Measurements from ENCODE around the gene CFAP61. TPM values are rescaled to one million over a fixed set of nuclear protein-coding genes. Genes with fewer than 3 reads are reported as not detected.

CFAP61 gene
- total and polyA plus RNA-seq, 11 donors: 12.1 to 102 (median 41.8) TPM

DNA sequence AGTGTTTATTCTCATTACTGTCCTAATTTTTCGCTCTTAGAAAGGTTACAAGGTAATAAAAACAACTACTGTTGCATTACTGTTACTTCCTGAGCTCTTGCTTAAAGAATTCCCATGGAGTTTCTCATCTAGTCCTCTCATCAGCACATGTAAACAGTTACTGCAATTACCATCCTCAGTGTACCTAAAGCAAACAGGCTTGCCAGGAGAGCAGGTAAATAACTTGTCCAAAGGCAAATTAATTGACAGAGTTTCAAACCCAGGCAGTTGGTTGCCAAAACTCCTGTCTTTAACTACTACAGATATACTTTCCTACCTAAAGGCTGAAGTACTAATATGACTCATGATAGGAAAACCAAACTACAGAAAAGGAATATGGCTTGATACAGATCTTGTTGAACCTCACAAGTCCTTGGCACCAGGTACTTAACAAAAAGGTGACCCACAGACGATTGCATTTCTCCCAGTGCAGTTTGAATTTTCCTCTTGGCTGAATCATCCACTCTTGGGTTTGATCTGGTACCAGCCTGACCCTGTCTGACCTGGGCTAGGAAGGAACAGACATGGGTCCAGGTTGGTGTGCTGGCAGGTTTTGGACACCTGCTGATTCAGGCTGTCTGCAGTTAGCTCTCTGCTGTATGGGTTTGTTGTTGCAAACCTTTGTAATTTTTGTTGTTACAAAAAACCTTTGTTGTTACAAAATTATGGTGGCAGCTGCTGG, 153.0 kb downstream of the CFAP61 start:
- Histone ChIP-seq H3K4me1 (peaks cover 0 to 15% (median 2%) of the 10 kb centered on the region in 12 donors), H3K4me3 (no peak overlapping the region), H3K27ac (no peak overlapping the region), H3K27me3 (peaks cover 0 to 3% (median 0%) of the 10 kb centered on the region in 9 donors), H3K36me3 (no peaks in the 10 kb centered on the region), H3K9me3 (no peaks in the 10 kb centered on the region)
- WGBS, 4 donors: 45 to 62% (median 50%) methylated on average over 2 of the region's 2 CpGs
- TF ChIP-seq CTCF (IDR thresholded peaks at IDR 0.05): no peak
- no peak for TF ChIP-seq POLR2A (IDR thresholded peaks at IDR 0.05)
- intact Hi-C loops (cut with DNase I): no loop called here
- ATAC-seq (no peak), DNase-seq (no peak)

GRCh38 chr20:20205862-20206236, 153.5 kb downstream of the CFAP61 start:
- Histone ChIP-seq H3K36me3 (no peaks in the 10 kb centered on the region), H3K9me3 (no peaks in the 10 kb centered on the region), H3K27ac (no peak overlapping the region), H3K27me3 (peaks cover 0 to 3% (median 0%) of the 10 kb centered on the region in 9 donors), H3K4me3 (no peak overlapping the region), H3K4me1 (peaks cover 0 to 16% (median 6%) of the 10 kb centered on the region in 12 donors)
- ATAC-seq (no peak), DNase-seq (no peak)
- TF ChIP-seq CTCF (IDR thresholded peaks at IDR 0.05) (no peak), POLR2A (IDR thresholded peaks at IDR 0.05) (no peak)
- 47 to 63% (median 54%) methylated on average over 1 of the region's 1 CpG for WGBS, 4 donors
- intact Hi-C loops (cut with DNase I): no loop called here

DNA sequence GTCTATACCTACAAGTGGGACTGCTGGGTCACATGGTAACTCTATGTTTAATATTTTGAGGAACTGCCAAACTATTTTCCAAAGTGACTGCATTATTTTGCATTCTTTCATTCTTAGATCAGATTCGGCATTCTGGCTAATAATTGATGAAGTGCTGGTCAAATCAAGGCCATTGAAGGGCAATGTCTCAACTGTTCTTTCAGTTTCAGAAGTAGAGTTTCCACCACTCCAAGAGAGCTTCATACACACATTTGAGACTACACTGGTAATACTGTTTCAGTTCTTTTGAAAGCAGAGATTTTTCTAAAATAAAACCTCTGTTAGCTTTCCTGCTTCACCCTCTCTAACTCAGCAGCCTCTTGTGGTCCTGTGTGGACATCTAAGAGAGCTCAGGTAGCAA, 154.5 kb downstream of the CFAP61 start:
- no peak for DNase-seq
- H3K27ac ChIP-seq: peak overlapping the region in 1 of 12 donors; percentile 28
- TF ChIP-seq CTCF (IDR thresholded peaks at IDR 0.05) (no peak), POLR2A (IDR thresholded peaks at IDR 0.05) (no peak)
- peaks cover 0 to 12% (median 4%) of the 10 kb centered on the region in 12 donors for H3K4me1 ChIP-seq
- peaks cover 0 to 3% (median 0%) of the 10 kb centered on the region in 9 donors for H3K27me3 ChIP-seq
- H3K36me3 ChIP-seq: no peaks in the 10 kb centered on the region
- H3K4me3 ChIP-seq: no peak overlapping the region
- intact Hi-C loops (cut with DNase I): no loop called here
- H3K9me3 ChIP-seq: no peaks in the 10 kb centered on the region
- ATAC-seq: no peak
- 77 to 93% (median 89%) methylated on average over 1 of the region's 1 CpG for WGBS, 4 donors

DNA sequence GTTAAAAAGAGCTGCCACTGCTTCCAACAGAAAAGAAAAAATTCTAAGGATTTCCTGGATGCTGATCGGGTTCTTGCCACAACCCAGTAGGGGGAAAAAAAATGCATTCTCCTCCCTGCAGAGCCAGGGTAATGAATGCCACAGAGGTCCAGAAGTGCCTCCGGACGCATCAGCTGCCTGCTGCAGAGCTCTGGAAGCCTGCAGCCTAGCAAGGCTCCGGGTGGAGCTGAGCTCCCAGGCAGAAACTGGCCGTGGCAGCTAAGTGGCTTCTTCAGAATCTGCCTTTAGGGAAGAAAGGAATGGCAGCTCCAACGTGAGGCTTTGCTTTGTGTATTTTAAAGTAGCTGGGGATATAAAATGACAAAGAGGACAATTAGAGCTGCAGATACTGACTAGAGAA, 155.0 kb downstream of the CFAP61 start:
- TF ChIP-seq POLR2A (IDR thresholded peaks at IDR 0.05) (no peak), CTCF (IDR thresholded peaks at IDR 0.05) (no peak)
- Histone ChIP-seq H3K9me3 (no peaks in the 10 kb centered on the region), H3K36me3 (no peaks in the 10 kb centered on the region), H3K4me3 (no peak overlapping the region), H3K27me3 (no peaks in the 10 kb centered on the region), H3K4me1 (peaks cover 0 to 14% (median 4%) of the 10 kb centered on the region in 12 donors), H3K27ac (peak overlapping the region in 3 of 12 donors; percentile 3 to 28 (median 11))
- whole genome bisulfite sequencing, 4 donors: 8 to 30% (median 20%) methylated on average over 6 of the region's 6 CpGs
- ATAC-seq: peak in 2 of 4 donors; percentile 46 to 52
- no peak for DNase-seq
- intact Hi-C loops (cut with DNase I): no loop called here

Data from heart left ventricle (tissue), 16 donors.